Psoas muscle (tissue), 8 donors: ENCODE results near the gene TBC1D17. TPM values are rescaled to one million over a fixed set of nuclear protein-coding genes. Genes with fewer than 3 reads are reported as not detected.

ENCODE experiments used
- ATAC-seq, 4 donors: fragments of 200-7000 bp; cut with Tn5 transposase; one replicate each; pipeline ENCODE4 v1.9.1; 2020; ENCODE audit warnings: moderate library complexity in 3 of 4, mild to moderate bottlenecking in 2 of 4
- DNase-seq, 2 donors: peaks; one replicate each; pipeline ENCODE4 v3.0.0-alpha.2; 2020
- H3K27ac ChIP-seq: fragments of 200-600 bp; one replicate; pipeline ENCODE4 v1.8.0; 2022
- H3K27me3 ChIP-seq, 3 donors: fragments of 200-600 bp in 1 of 3; one replicate each; pipeline versions ENCODE4 v1.6.1 to v1.8.0; 2013 to 2022; ENCODE audit warnings: low read length in 2 of 3, mild to moderate bottlenecking in 2 of 3, moderate library complexity in 1 of 3; ENCODE audit not compliant: insufficient read depth in 3 of 3
- H3K36me3 ChIP-seq, 2 donors: fragments of 200-600 bp in 1 of 2; one replicate each; pipeline versions ENCODE4 v1.6.1 to v1.8.0; 2013 to 2022; ENCODE audit warnings: low read depth in 1 of 2, mild to moderate bottlenecking in 1 of 2, moderate library complexity in 1 of 2; ENCODE audit not compliant: insufficient read depth in 1 of 2
- H3K4me1 ChIP-seq: fragments of 200-600 bp; one replicate; pipeline ENCODE4 v1.8.0; 2022
- H3K4me3 ChIP-seq: fragments of 200-600 bp; one replicate; pipeline ENCODE4 v1.8.0; 2022; ENCODE audit warnings: mild to moderate bottlenecking
- H3K9me3 ChIP-seq: fragments of 200-600 bp; one replicate; pipeline ENCODE4 v1.8.0; 2022
- WGBS, 3 donors: extraction: QIAGEN DNeasy Blood & Tissue Kit; methylation state at CpG; one replicate each; pipeline versions ENCODE4 v1.1.6 to v1.1.7; 2013; 5-methylcytosine and 5-hydroxymethylcytosine counted together
- intact Hi-C, 2 donors: fragments of 100-400 bp; cut with DNase I; formaldehyde crosslinking; loops; one replicate each; pipeline versions ENCODE4 v1.11.0 to v1.14.2; 2022
- polyA plus RNA-seq, 3 donors: library from polyadenylated mRNA; stranded (reverse); fragments of 200-250 nt; gene quantifications; one replicate each; pipeline ENCODE4 v1.2.3, GENCODE V29; 2013
- total RNA-seq, 4 donors: library from RNA; stranded (reverse); fragmentation: NEBNext Ultra II Directional in 2 of 4; extraction: Animal tissue kit (Norgen Biotek cat#: 25700) in 2 of 4; gene quantifications; one replicate each; pipeline versions ENCODE4 v1.2.1 to v1.2.4, GENCODE V29; 2021 to 2023
- TF ChIP-seq, protein P1 (sequence below): fragments of 200-600 bp; IDR thresholded peaks from one replicate; pipeline ENCODE4 v1.8.0; 2022; ENCODE audit warnings: antibody characterized with exemption
- donor health status: healthy with polysubstance abuse.
- donor health status: DM: no; HTN: no; CAD: no; lungs with moderate emphysema.
- donor health status: Bipolar disorder and iron deficiency.
- donor health status: healthy.
- donor health status: DM: yes; HTN: yes; CAD: no.
- donor health status: DM: no; HTN: no; CAD: no.
- donor health status: DM: no; HTN: no; CAD: no.
- donor health status: DM: yes; HTN: yes; CAD: no.

Gene TBC1D17
- total and polyA plus RNA-seq, 7 donors, result 36.3 to 107 (median 81.8) TPM

- intact Hi-C loops, result no loop called here
- Histone ChIP-seq H3K27ac (no peak overlapping the region), H3K4me3 (no peak overlapping the region), H3K4me1 (peaks cover 26% of the 10 kb centered on the region), H3K9me3 (no peaks in the 10 kb centered on the region), H3K36me3 (peaks cover 4 to 56% of the 10 kb centered on the region in 2 donors), H3K27me3 (no peaks in the 10 kb centered on the region)
- ATAC-seq, result no peak
- DNase-seq, result peak in 1 of 2 donors; percentile 56
- TF ChIP-seq, protein P1, sequence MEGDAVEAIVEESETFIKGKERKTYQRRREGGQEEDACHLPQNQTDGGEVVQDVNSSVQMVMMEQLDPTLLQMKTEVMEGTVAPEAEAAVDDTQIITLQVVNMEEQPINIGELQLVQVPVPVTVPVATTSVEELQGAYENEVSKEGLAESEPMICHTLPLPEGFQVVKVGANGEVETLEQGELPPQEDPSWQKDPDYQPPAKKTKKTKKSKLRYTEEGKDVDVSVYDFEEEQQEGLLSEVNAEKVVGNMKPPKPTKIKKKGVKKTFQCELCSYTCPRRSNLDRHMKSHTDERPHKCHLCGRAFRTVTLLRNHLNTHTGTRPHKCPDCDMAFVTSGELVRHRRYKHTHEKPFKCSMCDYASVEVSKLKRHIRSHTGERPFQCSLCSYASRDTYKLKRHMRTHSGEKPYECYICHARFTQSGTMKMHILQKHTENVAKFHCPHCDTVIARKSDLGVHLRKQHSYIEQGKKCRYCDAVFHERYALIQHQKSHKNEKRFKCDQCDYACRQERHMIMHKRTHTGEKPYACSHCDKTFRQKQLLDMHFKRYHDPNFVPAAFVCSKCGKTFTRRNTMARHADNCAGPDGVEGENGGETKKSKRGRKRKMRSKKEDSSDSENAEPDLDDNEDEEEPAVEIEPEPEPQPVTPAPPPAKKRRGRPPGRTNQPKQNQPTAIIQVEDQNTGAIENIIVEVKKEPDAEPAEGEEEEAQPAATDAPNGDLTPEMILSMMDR, result no peak
- WGBS, 3 donors, result 88 to 91% (median 91%) methylated on average over 17 of the region's 17 CpGs
Observed at GRCh38 chr19:49863935-49864320, 13.6 kb upstream of the TBC1D17 start.

DNA sequence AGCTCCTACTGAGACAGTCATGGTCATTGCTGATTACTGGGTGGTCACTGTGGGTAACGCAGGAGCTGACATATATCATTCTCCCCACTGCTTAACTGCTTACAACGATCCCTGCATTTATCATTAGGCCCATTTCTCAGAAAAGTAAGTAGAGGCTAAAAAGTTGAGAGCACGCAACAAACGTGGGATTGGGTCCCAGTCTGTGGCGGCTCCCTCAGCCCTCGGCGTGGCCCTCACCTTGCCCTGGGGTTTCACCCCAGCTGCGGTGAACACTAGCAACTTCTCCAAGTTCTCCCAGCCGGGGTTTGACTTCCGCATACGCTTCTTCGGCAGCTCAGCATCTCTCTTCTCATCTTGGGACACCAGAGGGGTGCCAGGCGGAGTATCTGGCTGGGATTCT lies 12.6 kb upstream of the TBC1D17 start:
- H3K9me3 ChIP-seq, result no peaks in the 10 kb centered on the region
- 88 to 90% (median 89%) methylated on average over 13 of the region's 13 CpGs for WGBS, 3 donors
- H3K27ac ChIP-seq, result peak overlapping the region; percentile 94
- no peak for DNase-seq
- peaks cover 3 to 48% of the 10 kb centered on the region in 2 donors for H3K36me3 ChIP-seq
- intact Hi-C loops, result no loop called here
- TF ChIP-seq, protein P1, result no peak
- no peaks in the 10 kb centered on the region for H3K27me3 ChIP-seq
- ATAC-seq, result no peak
- H3K4me3 ChIP-seq, result no peak overlapping the region
- peaks cover 28% of the 10 kb centered on the region for H3K4me1 ChIP-seq

DNA sequence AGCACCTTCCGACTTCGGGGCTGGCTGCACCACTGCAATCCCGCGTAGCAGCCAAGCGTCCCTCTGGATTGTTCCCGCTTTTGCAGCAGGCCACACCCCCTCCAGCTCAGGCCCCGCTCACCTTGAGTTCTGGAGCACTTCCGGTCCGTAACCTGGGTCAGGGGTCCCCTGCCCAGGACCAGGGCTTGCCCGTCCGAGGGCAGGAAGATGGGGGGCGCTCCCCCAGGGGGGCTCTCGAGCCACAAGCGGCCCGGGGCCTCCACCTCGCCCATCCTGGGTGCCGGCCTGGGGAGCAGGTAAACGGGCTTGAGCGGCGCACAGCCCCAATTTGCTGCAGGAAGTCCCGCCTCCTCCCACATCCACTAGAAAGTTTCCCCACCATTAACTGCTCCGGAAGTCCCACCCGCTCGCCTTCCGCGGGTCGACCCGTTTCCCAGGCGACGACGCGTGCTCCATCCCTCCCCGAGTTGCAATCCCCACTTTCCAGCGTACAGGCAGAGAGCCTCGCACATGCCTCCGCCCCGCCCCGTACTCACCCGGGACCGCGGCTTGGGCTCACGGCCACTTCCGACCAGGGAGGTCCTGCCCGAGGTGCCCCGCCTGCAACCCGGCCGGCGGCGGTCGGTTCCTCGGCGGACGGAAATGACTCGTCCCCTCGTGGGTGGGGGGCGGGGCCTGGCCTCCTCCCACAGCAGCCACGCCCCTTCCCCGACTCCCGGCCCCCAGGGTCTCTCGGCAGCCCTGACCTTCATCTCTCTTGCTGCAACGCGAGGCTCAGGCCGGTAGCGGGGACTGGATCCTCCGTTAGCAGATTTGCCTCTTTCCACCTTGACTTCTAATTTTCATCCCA lies 10.3 kb upstream of the TBC1D17 start, which contains the start of gene PNKP:
PNKP (minus strand) TSS at position 644 of the 850 bp plus-strand sequence; CDS start at position 272, 372 bp downstream.
- Histone ChIP-seq H3K36me3 (peaks cover 0 to 41% of the 10 kb centered on the region in 2 donors), H3K4me3 (peak within 1 kb of the TSS; percentile 77), H3K27me3 (no peaks in the 10 kb centered on the region), H3K9me3 (no peaks in the 10 kb centered on the region), H3K4me1 (peaks cover 38% of the 10 kb centered on the region), H3K27ac (peak within 1 kb of the TSS; percentile 94)
- ATAC-seq (peak; percentile 67 to 74 (median 70)), DNase-seq (peak; percentile 95)
- TF ChIP-seq, protein P1, result no peak
- 0 to 1% (median 1%) methylated on average over 60 to 65 of the region's 65 CpGs for WGBS, 3 donors
- intact Hi-C loops, result no loop called here

DNA sequence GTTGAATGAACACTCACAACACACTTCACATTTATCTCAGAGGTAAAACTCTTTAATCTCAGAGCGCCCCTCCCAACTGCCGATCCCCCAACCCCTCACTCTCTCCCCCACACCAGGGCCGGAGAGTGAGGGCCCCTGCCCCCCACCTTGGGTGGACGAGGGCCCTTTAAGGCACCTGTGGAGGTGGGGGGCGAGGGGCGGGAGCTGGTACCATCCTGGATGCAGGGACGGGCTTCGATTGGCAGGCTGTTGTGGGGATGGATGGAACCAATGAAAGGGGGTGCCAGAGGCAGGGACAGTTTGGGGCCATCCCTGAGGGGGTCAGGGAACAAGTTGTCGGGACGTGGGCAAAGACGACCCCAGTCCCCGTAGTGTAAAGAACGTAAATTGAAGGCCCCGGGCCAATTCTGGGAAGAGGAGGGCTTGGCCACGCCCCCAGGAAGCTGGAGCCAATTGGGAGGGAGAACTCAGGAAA lies 8.5 kb upstream of the TBC1D17 start:
- TF ChIP-seq, protein P1, result no peak
- Histone ChIP-seq H3K36me3 (peaks cover 0 to 33% of the 10 kb centered on the region in 2 donors), H3K4me1 (peaks cover 41% of the 10 kb centered on the region), H3K4me3 (peak overlapping the region; percentile 77), H3K27ac (peak overlapping the region; percentile 94), H3K9me3 (no peaks in the 10 kb centered on the region), H3K27me3 (no peaks in the 10 kb centered on the region)
- intact Hi-C loops, result no loop called here
- ATAC-seq, result peak; percentile 12 to 34 (median 20)
- WGBS, 3 donors, result 1 to 2% (median 1%) methylated on average over 15 of the region's 15 CpGs
- no peak for DNase-seq
